ES-I3 (cell line): ENCODE results near the gene CBLB.

Source experiments
- H3K36me3 ChIP-seq: 2 replicates; pipeline ENCODE4 v1.6.1; 2013; ENCODE audit warnings: mild to moderate bottlenecking, low read length, control low read depth, moderate library complexity; ENCODE audit not compliant: insufficient read depth
- H3K4me1 ChIP-seq: 2 replicates; pipeline ENCODE4 v1.6.1; 2013; ENCODE audit warnings: mild to moderate bottlenecking, control low read depth, low read length; ENCODE audit not compliant: insufficient read depth
- H3K9ac ChIP-seq: 2 replicates; pipeline ENCODE4 v1.6.1; 2013; ENCODE audit warnings: low read depth, mild to moderate bottlenecking, low read length, moderate library complexity
- H3K9me3 ChIP-seq: 2 replicates; pipeline ENCODE4 v1.6.1; 2013; ENCODE audit warnings: mild to moderate bottlenecking, low read length, moderate library complexity; ENCODE audit not compliant: control insufficient read depth, insufficient read depth

The CBLB gene

DNA sequence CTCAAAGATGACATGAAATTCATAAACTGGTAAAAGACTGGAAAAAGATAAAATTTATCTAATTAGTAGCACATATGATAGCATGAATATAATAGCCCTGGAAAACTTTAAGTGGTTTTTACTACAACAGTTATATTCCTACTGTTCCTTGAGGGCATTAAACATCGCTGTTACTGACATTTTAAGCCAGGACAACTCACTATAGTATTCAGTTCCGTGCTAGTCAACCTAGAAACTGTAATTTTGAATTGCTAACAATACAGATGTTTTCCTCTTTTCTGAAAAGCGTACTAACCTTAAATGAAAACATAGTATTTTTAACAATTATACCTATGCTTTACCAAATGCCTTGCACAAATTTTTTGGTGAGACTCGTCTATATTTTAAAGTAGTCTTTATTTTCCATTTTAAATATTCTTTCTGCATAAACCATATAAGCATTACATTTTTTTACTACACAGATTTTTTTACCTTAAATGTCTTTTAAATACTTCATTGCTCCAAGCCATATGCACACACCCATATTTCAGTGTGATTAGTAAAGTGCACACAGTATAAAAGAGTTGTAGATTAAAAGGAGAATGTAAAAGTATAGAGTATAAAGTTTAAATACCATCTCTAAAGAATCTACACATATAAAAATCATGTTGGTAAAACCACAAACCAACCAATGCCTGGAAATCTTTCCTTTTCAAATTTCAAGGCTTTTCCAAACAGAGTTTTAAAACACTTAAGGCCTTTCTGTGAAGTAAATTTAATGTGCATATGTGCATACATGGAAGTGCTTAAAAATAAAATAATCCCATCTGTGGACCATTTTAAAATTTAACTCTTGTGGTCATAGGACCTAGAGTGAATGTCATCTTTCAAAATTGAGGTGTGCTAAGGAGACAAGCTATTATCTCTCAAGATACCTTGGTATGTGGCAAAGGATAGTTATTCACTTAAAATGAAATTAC lies 20.1 kb upstream of the CBLB start:
- H3K36me3 ChIP-seq: no peaks in the 10 kb centered on the region
- no peak overlapping the region for H3K9ac ChIP-seq
- H3K4me1 ChIP-seq: no peaks in the 10 kb centered on the region
- no peaks in the 10 kb centered on the region for H3K9me3 ChIP-seq

DNA sequence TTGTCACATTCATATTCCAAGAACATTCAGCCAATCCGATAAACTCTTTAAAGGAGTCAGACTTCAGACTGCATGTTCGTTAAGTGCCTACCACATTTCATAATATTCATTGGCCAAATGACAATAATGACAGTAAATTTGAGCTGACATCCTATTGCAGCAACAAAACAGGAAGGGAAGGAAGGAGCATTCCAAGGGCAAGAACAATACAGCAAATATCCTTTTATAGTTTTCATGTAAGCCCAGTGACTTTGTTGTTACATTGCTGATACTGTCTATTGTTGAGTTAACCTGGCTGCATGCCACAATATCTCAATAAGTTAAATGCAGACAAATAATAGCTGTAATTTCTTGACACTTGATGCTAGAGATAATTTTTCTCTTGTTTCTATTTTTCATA lies 16.4 kb upstream of the CBLB start:
- Histone ChIP-seq H3K9ac (no peak overlapping the region), H3K9me3 (no peaks in the 10 kb centered on the region), H3K36me3 (no peaks in the 10 kb centered on the region), H3K4me1 (no peaks in the 10 kb centered on the region)

DNA sequence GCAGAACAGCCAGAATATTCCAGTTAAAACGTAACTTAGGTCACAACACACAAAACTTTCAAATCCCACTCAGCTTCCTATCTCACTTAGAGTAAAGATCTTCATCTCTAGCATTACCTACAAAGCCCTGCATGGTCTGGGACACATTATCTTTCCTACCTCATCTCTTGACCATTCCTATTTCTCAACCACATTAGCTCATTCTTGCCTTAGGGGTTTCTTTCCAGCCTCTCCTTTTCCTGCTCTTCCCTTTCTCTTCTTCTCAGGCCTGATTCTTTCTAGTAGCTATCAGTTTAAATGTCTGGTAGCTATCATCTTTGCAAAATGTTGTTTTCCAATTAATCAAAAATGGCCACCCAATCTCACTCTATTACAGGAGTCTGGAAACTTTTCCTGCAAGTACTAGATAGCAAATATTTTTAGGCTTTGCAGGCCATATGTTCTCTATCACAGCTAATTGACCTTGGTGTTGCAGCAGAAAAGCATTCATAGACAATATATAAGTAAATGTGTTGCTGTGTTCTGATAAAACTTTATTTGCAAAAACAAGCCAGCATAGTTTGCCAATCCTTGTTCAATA lies 15.1 kb upstream of the CBLB start:
- Histone ChIP-seq H3K36me3 (no peaks in the 10 kb centered on the region), H3K9me3 (no peaks in the 10 kb centered on the region), H3K9ac (no peak overlapping the region), H3K4me1 (no peaks in the 10 kb centered on the region)

DNA sequence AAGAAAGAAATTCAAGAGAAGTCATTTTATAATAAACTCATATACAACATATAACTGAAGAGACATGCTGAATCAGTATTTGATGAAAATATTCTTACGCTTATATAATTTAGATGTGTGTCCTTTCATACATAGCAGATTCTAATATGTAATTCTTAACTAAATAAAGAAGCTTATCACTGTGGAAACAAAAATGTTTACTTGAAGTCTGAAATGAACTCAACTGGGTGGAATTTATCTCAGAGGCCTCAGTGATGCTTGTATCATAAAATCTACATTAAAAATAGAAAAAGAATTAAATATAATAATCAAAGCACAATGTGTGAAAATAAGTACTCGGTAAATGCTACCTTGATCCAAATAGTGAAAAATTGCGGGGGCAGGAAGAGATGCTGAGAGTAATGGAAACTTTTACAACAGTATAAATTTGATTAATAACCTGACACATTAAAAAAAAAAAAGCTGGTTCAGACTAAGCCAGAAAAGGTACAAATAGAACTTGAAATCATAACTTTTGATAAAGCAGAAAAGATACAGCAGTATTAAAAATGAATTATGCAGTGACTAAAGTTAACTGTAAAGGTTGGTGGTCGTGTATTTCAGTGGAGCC lies 12.0 kb upstream of the CBLB start:
- peaks cover 4% of the 10 kb centered on the region; the same call in 1 of the 2 replicates for H3K4me1 ChIP-seq
- H3K36me3 ChIP-seq: no peaks in the 10 kb centered on the region
- H3K9me3 ChIP-seq: no peaks in the 10 kb centered on the region
- no peak overlapping the region for H3K9ac ChIP-seq

DNA sequence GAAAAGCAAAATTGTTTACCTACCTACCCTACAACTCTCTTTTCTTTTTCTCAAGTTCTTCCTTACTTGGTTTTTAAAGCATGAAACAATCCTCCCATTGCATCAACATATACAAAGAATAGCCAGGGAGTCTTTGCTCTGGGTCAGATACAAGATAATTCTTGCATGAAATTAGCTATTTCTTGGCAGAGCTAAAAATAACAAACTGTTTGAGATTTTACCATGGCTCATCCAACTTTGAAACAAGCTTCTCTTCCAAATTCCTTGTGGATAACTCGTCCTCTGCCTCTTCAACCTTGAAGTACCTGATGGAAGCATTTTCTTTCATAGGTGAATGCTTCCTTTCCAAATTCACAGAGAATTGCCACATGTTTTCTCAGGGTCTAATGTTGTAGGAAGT lies 9.2 kb upstream of the CBLB start:
- H3K36me3 ChIP-seq: no peaks in the 10 kb centered on the region
- peaks cover 4% of the 10 kb centered on the region; the same call in 1 of the 2 replicates for H3K4me1 ChIP-seq
- no peaks in the 10 kb centered on the region for H3K9me3 ChIP-seq
- no peak overlapping the region for H3K9ac ChIP-seq

DNA sequence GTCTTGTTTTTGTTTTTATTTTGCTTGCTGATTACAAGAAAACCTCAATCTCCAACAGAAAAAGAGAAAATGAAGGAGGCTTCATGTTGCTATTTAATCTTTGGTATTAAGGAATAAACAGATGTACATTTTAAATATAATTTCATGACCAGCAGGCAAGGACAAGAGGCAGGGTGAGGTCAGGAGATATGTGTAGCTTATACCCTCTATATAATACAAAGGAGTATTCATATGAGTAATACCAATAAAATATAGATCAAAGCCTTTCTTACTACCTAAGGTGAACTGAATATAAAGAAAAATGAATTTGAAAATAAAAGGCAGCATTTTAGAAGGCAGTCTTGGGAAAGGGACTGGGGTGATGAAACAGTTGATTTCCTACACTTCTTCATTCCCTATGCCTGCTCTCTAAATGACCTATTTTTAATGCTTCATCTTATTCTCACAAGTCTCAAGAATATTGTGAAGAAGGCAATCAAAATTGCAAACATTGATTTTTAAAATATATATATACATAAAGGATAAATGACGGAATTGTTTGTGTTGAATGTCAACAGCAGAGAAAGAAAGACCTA lies 8.6 kb upstream of the CBLB start:
- no peak overlapping the region for H3K9ac ChIP-seq
- H3K4me1 ChIP-seq: peaks cover 4% of the 10 kb centered on the region; the same call in 1 of the 2 replicates
- H3K36me3 ChIP-seq: no peaks in the 10 kb centered on the region
- H3K9me3 ChIP-seq: no peaks in the 10 kb centered on the region

DNA sequence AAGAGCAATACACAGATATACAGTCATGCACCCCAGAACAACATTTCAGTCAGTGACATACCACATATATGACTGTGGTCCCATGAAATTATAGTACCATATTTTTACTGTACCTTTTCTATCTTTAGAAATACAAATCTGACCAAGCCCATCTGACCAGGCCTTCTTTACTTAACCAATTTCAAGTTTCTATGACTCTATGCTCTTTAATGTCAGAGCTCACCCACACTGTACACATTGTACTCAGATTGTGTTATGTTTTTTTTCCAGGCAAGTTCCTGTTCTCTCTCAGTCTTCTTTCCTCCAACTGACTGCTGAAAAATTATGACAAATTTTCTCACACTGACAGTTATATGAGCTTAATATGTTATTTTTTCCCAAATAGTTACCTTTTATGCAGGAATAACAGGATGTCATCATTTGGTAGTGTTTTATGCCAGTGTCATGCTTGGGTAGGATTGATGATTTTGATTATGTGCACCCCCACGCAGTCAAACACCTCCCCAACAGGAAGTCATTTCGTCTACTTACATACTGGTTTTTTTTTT lies 8.0 kb upstream of the CBLB start:
- no peaks in the 10 kb centered on the region for H3K9me3 ChIP-seq
- peaks cover 4% of the 10 kb centered on the region; the same call in 1 of the 2 replicates for H3K4me1 ChIP-seq
- no peaks in the 10 kb centered on the region for H3K36me3 ChIP-seq
- H3K9ac ChIP-seq: no peak overlapping the region

DNA sequence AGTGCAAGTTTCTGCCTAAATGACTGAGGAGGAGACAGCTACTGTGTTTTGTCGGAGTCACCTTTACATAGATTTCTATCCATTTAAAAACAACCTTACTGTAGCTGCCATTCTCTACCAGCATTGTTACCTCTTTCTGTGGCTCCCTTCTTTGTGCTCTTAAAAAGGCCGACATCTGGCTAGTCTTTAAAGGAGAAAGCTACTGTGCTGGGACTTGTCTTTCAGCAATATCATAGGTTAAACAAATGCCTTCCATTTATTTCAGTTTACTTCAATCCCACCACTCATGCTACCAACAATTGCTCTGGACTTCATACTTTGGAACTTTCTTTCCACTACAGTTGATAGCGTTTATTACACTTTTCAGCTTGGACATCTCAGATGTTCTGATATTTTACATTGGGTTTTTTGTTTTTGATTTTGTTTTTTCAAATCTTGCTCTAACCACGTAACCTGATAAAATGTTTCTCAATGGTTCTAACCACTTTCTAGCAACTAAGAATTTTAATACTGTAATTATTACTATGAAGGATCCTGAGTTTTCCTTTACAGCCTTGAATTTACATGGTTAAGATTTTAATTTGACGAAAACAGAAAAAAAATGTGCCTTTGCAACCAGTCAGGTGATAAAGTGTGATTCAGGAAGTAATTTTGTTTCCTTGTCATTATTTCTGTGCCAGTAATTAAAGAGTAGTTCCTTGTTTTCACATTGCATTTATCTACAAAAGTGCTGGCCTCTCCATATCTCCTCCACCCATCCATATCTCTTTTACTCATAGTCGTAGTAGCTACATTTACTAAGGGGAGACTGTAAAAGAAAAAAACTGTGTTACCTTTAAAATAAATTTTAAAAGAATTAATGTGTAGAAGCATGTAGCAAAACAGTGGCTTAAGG lies 1.3 kb upstream of the CBLB start:
- Histone ChIP-seq H3K9ac (peak overlapping the region; percentile 94), H3K4me1 (peaks cover 10% of the 10 kb centered on the region; the same call in 1 of the 2 replicates), H3K36me3 (no peaks in the 10 kb centered on the region), H3K9me3 (no peaks in the 10 kb centered on the region)

DNA sequence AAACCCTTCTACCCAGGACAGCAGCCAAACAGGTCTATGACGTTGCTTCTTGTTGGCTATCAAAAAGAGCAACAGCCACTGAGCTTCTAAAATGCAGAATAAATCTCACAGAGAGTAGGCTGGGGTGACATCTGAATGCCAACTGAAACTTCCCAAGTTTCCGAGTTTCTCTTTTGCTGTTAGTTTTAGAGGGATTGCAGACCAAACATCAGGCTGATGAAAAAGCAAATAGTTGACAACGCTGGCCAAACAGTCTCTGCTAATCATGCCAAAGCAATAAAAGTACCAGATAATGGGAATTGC lies 670 bp upstream of the CBLB start:
- H3K36me3 ChIP-seq: no peaks in the 10 kb centered on the region
- no peaks in the 10 kb centered on the region for H3K9me3 ChIP-seq
- peak overlapping the region; percentile 94 for H3K9ac ChIP-seq
- H3K4me1 ChIP-seq: peaks cover 10% of the 10 kb centered on the region; the same call in 1 of the 2 replicates

DNA sequence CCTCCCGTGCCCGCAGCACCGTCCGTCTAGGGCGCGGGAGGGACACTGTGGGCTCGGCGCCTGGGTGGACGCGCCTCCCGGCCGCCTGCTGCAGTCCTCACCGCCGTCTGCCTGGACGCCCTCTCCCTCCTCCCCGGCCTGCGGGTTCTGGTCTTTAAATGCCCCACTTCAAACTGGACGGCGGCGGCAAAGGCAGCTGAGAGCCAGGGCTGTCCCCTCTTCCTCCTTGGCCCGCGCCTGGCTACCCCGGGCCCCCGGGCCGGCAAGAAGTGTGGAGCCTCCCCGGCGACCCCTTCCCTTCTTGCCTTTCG lies 426 bp downstream of the CBLB start:
- Histone ChIP-seq H3K9ac (peak overlapping the region; percentile 94), H3K9me3 (no peaks in the 10 kb centered on the region), H3K4me1 (peaks cover 10% of the 10 kb centered on the region; the same call in 1 of the 2 replicates), H3K36me3 (no peaks in the 10 kb centered on the region)

DNA sequence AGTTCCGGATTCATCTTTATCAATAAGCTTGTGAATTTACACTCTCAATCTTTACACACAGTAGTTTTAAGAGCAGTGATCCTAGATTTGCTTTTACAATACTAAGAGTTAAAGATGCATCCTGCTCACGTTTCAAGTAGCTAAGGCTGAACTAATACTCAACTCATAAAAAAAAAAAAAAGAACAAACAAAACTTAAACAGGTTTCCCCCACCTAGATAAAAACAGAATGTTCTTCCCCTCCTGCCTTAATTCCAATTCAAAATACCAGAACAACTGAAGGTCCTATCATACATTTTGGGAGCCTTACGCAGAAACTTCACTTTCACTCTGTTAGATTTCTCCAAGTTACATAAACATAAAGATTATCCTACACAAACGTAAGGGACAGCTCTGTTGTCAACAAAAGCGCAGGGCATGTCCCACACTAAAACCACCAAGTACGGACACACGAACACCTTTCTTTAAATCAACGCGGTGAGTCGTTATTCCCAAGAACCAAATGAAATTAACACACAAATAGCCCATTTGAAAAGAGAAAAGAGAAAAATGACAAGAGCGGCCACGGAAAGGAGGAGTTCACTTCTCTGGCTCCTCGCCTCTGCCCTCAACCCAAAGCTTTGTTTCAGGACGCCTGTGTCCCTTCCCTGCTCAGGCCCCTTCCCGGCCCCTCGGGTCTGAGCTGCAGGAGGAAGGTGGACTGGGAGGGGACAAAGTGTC lies 941 bp downstream of the CBLB start:
- H3K9me3 ChIP-seq: no peaks in the 10 kb centered on the region
- peak overlapping the region; percentile 94 for H3K9ac ChIP-seq
- no peaks in the 10 kb centered on the region for H3K36me3 ChIP-seq
- H3K4me1 ChIP-seq: peaks cover 10% of the 10 kb centered on the region; the same call in 1 of the 2 replicates

DNA sequence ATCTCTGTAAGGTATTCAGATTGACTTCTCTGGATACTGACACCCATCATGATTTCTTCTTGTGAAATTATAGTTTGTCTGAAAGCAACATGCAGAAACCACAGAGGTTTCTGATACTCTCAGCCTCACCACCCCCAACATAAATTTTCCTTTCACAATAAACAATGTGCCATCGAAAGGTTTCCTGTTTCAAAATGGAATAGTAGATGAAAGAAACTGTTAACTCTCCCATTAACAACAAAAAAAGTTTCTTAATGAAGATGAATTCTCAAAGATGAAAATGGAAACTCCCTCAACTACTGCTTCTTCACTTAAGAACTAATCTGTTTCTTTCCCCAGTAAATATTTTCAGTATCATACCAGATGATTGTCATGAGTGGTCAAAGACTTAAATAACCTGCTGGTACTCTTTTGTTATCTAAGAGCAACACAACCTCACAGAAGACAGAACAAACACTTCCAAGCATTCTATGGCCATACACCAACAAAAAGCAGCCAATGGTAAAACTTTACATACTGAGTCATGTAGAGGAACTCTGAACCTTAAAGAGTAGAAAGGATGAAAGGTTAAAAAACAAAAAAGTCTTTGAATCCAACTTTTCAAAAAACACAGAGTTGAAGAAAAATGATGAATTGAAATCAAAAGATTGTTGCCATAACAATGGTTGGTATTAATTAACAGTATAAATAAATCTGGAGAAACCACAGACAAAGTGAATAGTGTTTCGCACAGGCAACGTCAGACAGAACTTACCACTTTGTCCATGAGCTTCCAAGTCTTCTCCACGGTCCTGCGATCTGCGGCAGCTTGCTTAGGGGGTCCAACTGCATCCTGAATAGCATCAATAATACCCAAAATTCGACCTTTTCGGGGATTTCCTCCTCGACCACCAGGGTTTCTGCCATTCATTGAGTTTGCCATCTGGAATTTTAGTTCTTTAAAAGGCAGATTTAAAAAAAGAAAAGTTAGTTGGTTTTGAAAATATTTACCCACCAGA lies 1.9 kb downstream of the CBLB start:
- H3K9ac ChIP-seq: peak overlapping the region; percentile 94; the same call in 1 of the 2 replicates
- peaks cover 10% of the 10 kb centered on the region; the same call in 1 of the 2 replicates for H3K4me1 ChIP-seq
- no peaks in the 10 kb centered on the region for H3K9me3 ChIP-seq

More for the DNA sequence above, 1.9 kb downstream of the CBLB start:
- no peaks in the 10 kb centered on the region for H3K36me3 ChIP-seq
